HepG2 (cell line): ENCODE measurements around the gene PRKCE. TPM values are rescaled to one million over a fixed set of nuclear protein-coding genes. Genes with fewer than 3 reads are reported as not detected.

Experiments
- ATAC-seq: fragments of 200-7000 bp; cut with Tn5 transposase; 3 replicates; pipeline ENCODE4 v1.9.1; 2020; ENCODE audit warnings: mild to moderate bottlenecking, moderate library complexity
- BruUV-seq: library from RNA; stranded (reverse); fragments of 400-500 nt; replicated peaks from 2 replicates; lab custom pipeline; 2021; lab: Mats Ljungman, UMichigan
- CTCF ChIA-PET: fragments of 300-600 bp; formaldehyde crosslinking; extraction: SDS; loops from one replicate; lab custom pipeline; 2021; ENCODE audit warnings: low total read pairs, inconsistent platforms, low intra/inter-chr PET ratio; lab: Yijun Ruan, JAX
- POLR2A ChIA-PET: fragments of 350-600 bp; sonication (Branson Sonifier 250); formaldehyde crosslinking; loops from one replicate; lab custom pipeline; 2020; ENCODE audit warnings: antibody characterized with exemption, inconsistent platforms; lab: Yijun Ruan, JAX
- DNase-seq: peaks from one replicate; pipeline ENCODE4 v3.0.0-alpha.2; 2015; ENCODE audit warnings: low spot score
- FAIRE-seq: peaks from 3 replicates; lab custom pipeline; 2011; peaks lifted over from hg19 to GRCh38; lab: Jason Lieb, UNC
- H2AFZ ChIP-seq: one replicate; pipeline ENCODE4 v1.6.1; 2011; ENCODE audit warnings: low read length, inconsistent platforms
- H3K27ac ChIP-seq: fragments of 300-600 bp; 3 replicates; pipeline ENCODE4 v1.8.0; 2011; ENCODE audit warnings: mixed run types, mild to moderate bottlenecking, mixed read lengths, low read length, inconsistent platforms; ENCODE audit not compliant: insufficient read depth; ENCODE audit errors: extremely low read length
- H3K27me3 ChIP-seq, 2 experiments: fragments of 200-600 bp in 1 of 2; 2 replicates in 1 of 2; 3 replicates in 1 of 2; pipeline versions ENCODE4 v1.6.0 to v1.8.0; 2011; ENCODE audit warnings: low read length in 2 of 2, mild to moderate bottlenecking in 2 of 2, moderate library complexity in 2 of 2, inconsistent platforms in 1 of 2; ENCODE audit not compliant: insufficient read depth in 2 of 2, control insufficient read depth in 1 of 2
- H3K36me3 ChIP-seq, 2 experiments: fragments of 200-600 bp in 1 of 2; replicated peaks in 1 of 2; 2 replicates in 1 of 2; 3 replicates in 1 of 2; pipeline versions ENCODE4 v1.5.1 to v1.8.0; 2011; ENCODE audit warnings: low read length in 2 of 2, inconsistent platforms in 1 of 2; ENCODE audit not compliant: insufficient read depth in 2 of 2, control insufficient read depth in 1 of 2
- H3K4me1 ChIP-seq: 2 replicates; pipeline ENCODE4 v1.5.1; 2012; ENCODE audit warnings: low read length, inconsistent platforms; ENCODE audit not compliant: insufficient read depth
- H3K4me2 ChIP-seq: 2 replicates; pipeline ENCODE4 v1.6.0; 2011; ENCODE audit warnings: low read depth, low read length, inconsistent platforms
- H3K4me3 ChIP-seq, 3 experiments: fragments of 200-600 bp in 1 of 3; sonication (generic), shearing (Covaris generic) in 1 of 3; replicated peaks in 1 of 3; 2 replicates each; pipeline ENCODE4 v1.5.1; 2011 to 2016; ENCODE audit warnings: low read length in 3 of 3, inconsistent platforms in 2 of 3, low read depth in 2 of 3, mild to moderate bottlenecking in 2 of 3, control low read depth in 1 of 3, mixed read lengths in 1 of 3; ENCODE audit not compliant: insufficient read depth in 1 of 3
- H3K79me2 ChIP-seq: one replicate; pipeline ENCODE4 v1.6.1; 2011; ENCODE audit warnings: low read length, inconsistent platforms; ENCODE audit not compliant: insufficient read depth
- H3K9ac ChIP-seq: 2 replicates; pipeline ENCODE4 v1.6.0; 2011; ENCODE audit warnings: mild to moderate bottlenecking, low read depth, low read length, inconsistent platforms; ENCODE audit not compliant: insufficient read depth
- H3K9me3 ChIP-seq: 2 replicates; pipeline ENCODE4 v1.5.1; 2012; ENCODE audit warnings: mild to moderate bottlenecking, low read length
- H4K20me1 ChIP-seq: 2 replicates; pipeline ENCODE4 v1.6.0; 2011; ENCODE audit warnings: inconsistent platforms, mild to moderate bottlenecking, low read length, moderate library complexity; ENCODE audit not compliant: insufficient read depth
- FOXA1 ChIP-seq, 2 experiments: fragments of 450-650 bp in 1 of 2; sonication (generic) in 1 of 2; formaldehyde crosslinking in 1 of 2; IDR thresholded peaks; 2 replicates each; pipeline versions ENCODE4 v1.4.0 to v1.6.1; 2016 to 2020; ENCODE audit warnings: missing genetic modification reagents in 1 of 2
- HDAC1 ChIP-seq: sonication (generic); formaldehyde crosslinking; IDR thresholded peaks from 2 replicates; pipeline ENCODE4 v1.5.1; 2020; ENCODE audit warnings: mild to moderate bottlenecking, missing genetic modification reagents
- NAIF1 ChIP-seq: sonication (generic); formaldehyde crosslinking; IDR thresholded peaks from 2 replicates; pipeline ENCODE4 v1.5.0; 2020; ENCODE audit warnings: mild to moderate bottlenecking, missing genetic modification reagents, borderline replicate concordance
- NFIB ChIP-seq: sonication (generic); formaldehyde crosslinking; IDR thresholded peaks from 2 replicates; pipeline ENCODE4 v1.9.0; 2021; ENCODE audit warnings: missing genetic modification reagents, mild to moderate bottlenecking, borderline replicate concordance
- POLR2A ChIP-seq, 2 experiments: IDR thresholded peaks; 2 replicates each; pipeline ENCODE4 v1.6.1; 2011; ENCODE audit warnings: low read depth in 2 of 2, low read length in 2 of 2, mild to moderate bottlenecking in 1 of 2, moderate library complexity in 1 of 2; ENCODE audit not compliant: insufficient read depth in 1 of 2
- SMAD9 ChIP-seq: sonication (generic); formaldehyde crosslinking; IDR thresholded peaks from 2 replicates; pipeline ENCODE4 v1.5.1; 2020; ENCODE audit warnings: mild to moderate bottlenecking, missing genetic modification reagents
- STAT5B ChIP-seq: sonication (generic); formaldehyde crosslinking; IDR thresholded peaks from 2 replicates; pipeline ENCODE4 v1.4.0; 2020; ENCODE audit warnings: missing genetic modification reagents
- ZC3H13 ChIP-seq: sonication (generic); formaldehyde crosslinking; IDR thresholded peaks from 2 replicates; pipeline ENCODE4 v1.8.1; 2023; ENCODE audit warnings: mild to moderate bottlenecking, missing genetic modification reagents, moderate library complexity
- ZNF430 ChIP-seq: sonication (generic); formaldehyde crosslinking; IDR thresholded peaks from 2 replicates; pipeline ENCODE4 v1.9.0; 2021; ENCODE audit warnings: mild to moderate bottlenecking, missing genetic modification reagents
- ZNF558 ChIP-seq: sonication (generic); formaldehyde crosslinking; IDR thresholded peaks from 2 replicates; pipeline ENCODE4 v1.9.0; 2022; ENCODE audit warnings: mild to moderate bottlenecking, missing genetic modification reagents, borderline replicate concordance
- WGBS: methylation state at CpG from one replicate; pipeline ENCODE4 v1.1.6; 2017; ENCODE audit warnings: low lambda C conversion rate; 5-methylcytosine and 5-hydroxymethylcytosine counted together
- in situ Hi-C: cut with HindIII; loops from 2 replicates; pipeline ENCODE4 v1.10.0; 2017; ENCODE audit warnings: low pct_unique_long_range_greater_than_20kb; ENCODE audit not compliant: extremely low pct_ligation_motif_present
- intact Hi-C: fragments of 100-400 bp; cut with micrococcal nuclease; formaldehyde crosslinking; loops from one replicate; pipeline ENCODE4 v1.10.0; 2022; ENCODE audit not compliant: unreplicated experiment
- polyA plus RNA-seq, 8 experiments: library from polyadenylated mRNA; depleted of rRNA in 3 of 8; stranded (reverse) in 7 of 8; unstranded in 1 of 8; fragments of >200 nt; fragmentation: Illumina TruSeq in 4 of 8; extraction: Trizol in 4 of 8; gene quantifications; 2 replicates each; pipeline versions ENCODE4 v1.2.1 to v1.2.3, GENCODE V29; 2011 to 2016; ENCODE audit warnings: low read depth in 4 of 8, missing spikeins in 1 of 8, mixed read lengths in 1 of 8; ENCODE audit not compliant: insufficient read depth in 1 of 8
- total RNA-seq, 5 experiments: library from RNA; depleted of rRNA; stranded (reverse); fragments of >200 nt; fragmentation: Illumina TruSeq; extraction: Trizol; gene quantifications; 2 replicates each; pipeline ENCODE4 v1.2.3, GENCODE V29; 2016; ENCODE audit warnings: low read depth in 1 of 5
- TF ChIP-seq, protein P1 (sequence below): sonication (generic); formaldehyde crosslinking; IDR thresholded peaks from 2 replicates; pipeline ENCODE4 v1.9.0; 2021; ENCODE audit warnings: missing genetic modification reagents, mild to moderate bottlenecking, borderline replicate concordance

Gene PRKCE
- total and polyA plus RNA-seq, 2 of the 13 experiments (the other 11 are each of a cell fraction or from before 2014, with no cell fraction given), result 1.0 to 3.9 TPM

GRCh38 chr2:45943219-45944044 lies 292.0 kb downstream of the PRKCE start:
- ATAC-seq, result no peak; the same call in 2 of the 3 replicates
- CTCF ChIA-PET, result no interaction called here
- in situ Hi-C loops, result no loop called here
- POLR2A ChIA-PET, result interaction anchor here (0.5 kb wide), 1 partner anchor 225 kb away, joined by 4 read pairs; no protein-coding TSS in a partner anchor
- WGBS, result 47% methylated on average over 14 of the region's 14 CpGs
- Histone ChIP-seq H3K27me3 (no peaks in the 10 kb centered on the region), H3K36me3 (no peaks in the 10 kb centered on the region), H3K9me3 (no peaks in the 10 kb centered on the region), H3K4me1 (peaks cover 10% of the 10 kb centered on the region), H2AFZ (no peak overlapping the region), H3K4me3 (no peak overlapping the region), H3K9ac (no peak overlapping the region), H3K79me2 (no peaks in the 10 kb centered on the region), H3K27ac (no peak overlapping the region), H4K20me1 (no peaks in the 10 kb centered on the region), H3K4me2 (no peak overlapping the region)
- intact Hi-C loops, result no loop called here
- no TSS peak for BruUV-seq
- peak; percentile 12 for FAIRE-seq
- DNase-seq, result no peak
- no peak for TF ChIP-seq ZNF558 (CRISPR knock-in tag)
- TF ChIP-seq POLR2A (IDR thresholded peaks at IDR 0.05; ENCODE audit: insufficient read depth in 1 of 2, low read depth in 2 of 2, low read length in 2 of 2), result no peak
- TF ChIP-seq HDAC1 (CRISPR knock-in tag), result no peak
- no peak for TF ChIP-seq FOXA1 (IDR thresholded peaks at IDR 0.05)
- peak; percentile 75 for TF ChIP-seq FOXA1 (CRISPR knock-in tag; IDR thresholded peaks at IDR 0.05)
- TF ChIP-seq ZNF430, result no peak

GRCh38 chr2:45944074-45944473 lies 292.6 kb downstream of the PRKCE start:
- POLR2A ChIA-PET, result no interaction called here
- Histone ChIP-seq H2AFZ (no peak overlapping the region), H3K36me3 (no peaks in the 10 kb centered on the region), H3K4me3 (no peak overlapping the region), H4K20me1 (no peaks in the 10 kb centered on the region), H3K79me2 (no peaks in the 10 kb centered on the region), H3K4me2 (no peak overlapping the region), H3K27me3 (no peaks in the 10 kb centered on the region), H3K4me1 (peaks cover 4% of the 10 kb centered on the region), H3K27ac (no peak overlapping the region), H3K9ac (no peak overlapping the region), H3K9me3 (no peaks in the 10 kb centered on the region)
- FAIRE-seq, result no peak
- CTCF ChIA-PET, result no interaction called here
- no peak for DNase-seq
- ATAC-seq, result no peak
- 67% methylated on average over 6 of the region's 6 CpGs for WGBS
- TF ChIP-seq ZC3H13 (CRISPR knock-in tag) (no peak), NFIB (CRISPR knock-in tag) (no peak), SMAD9 (CRISPR knock-in tag) (no peak), NAIF1 (CRISPR knock-in tag) (no peak), STAT5B (CRISPR knock-in tag) (no peak)
- TF ChIP-seq, protein P1, sequence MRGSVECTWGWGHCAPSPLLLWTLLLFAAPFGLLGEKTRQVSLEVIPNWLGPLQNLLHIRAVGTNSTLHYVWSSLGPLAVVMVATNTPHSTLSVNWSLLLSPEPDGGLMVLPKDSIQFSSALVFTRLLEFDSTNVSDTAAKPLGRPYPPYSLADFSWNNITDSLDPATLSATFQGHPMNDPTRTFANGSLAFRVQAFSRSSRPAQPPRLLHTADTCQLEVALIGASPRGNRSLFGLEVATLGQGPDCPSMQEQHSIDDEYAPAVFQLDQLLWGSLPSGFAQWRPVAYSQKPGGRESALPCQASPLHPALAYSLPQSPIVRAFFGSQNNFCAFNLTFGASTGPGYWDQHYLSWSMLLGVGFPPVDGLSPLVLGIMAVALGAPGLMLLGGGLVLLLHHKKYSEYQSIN (CRISPR knock-in tag), result no peak
- intact Hi-C loops, result no loop called here
- in situ Hi-C loops, result no loop called here
- BruUV-seq, result no TSS peak
